HUES64 (cell line): ENCODE results near the gene SLC25A26.

Experiments
- H3K27ac ChIP-seq: 2 replicates; pipeline ENCODE4 v1.7.0; 2013; ENCODE audit warnings: low read depth, low read length, inconsistent platforms
- H3K27me3 ChIP-seq: 2 replicates; pipeline ENCODE4 v1.6.1; 2013; ENCODE audit warnings: mild to moderate bottlenecking, low read length; ENCODE audit not compliant: insufficient read depth
- H3K36me3 ChIP-seq: 2 replicates; pipeline ENCODE4 v1.6.1; 2013; ENCODE audit warnings: mild to moderate bottlenecking, low read length; ENCODE audit not compliant: insufficient read depth
- H3K4me1 ChIP-seq: 2 replicates; pipeline ENCODE4 v1.6.1; 2013; ENCODE audit warnings: mild to moderate bottlenecking, low read length, moderate library complexity; ENCODE audit not compliant: insufficient read depth
- H3K4me3 ChIP-seq: 2 replicates; pipeline ENCODE4 v1.5.1; 2013; ENCODE audit warnings: mild to moderate bottlenecking, low read length, moderate library complexity
- H3K9ac ChIP-seq: 2 replicates; pipeline ENCODE4 v1.6.1; 2013; ENCODE audit warnings: mild to moderate bottlenecking, low read depth, low read length
- H3K9me3 ChIP-seq: 2 replicates; pipeline ENCODE4 v1.6.1; 2013; ENCODE audit warnings: low read depth, low read length; ENCODE audit not compliant: insufficient read depth
- WGBS: fragments of 150-250, 120-280 bp; methylation state at CpG from one replicate; pipeline ENCODE4 v1.1.7; 2013; ENCODE audit warnings: missing lambda C conversion rate; 5-methylcytosine and 5-hydroxymethylcytosine counted together

SLC25A26 gene

DNA sequence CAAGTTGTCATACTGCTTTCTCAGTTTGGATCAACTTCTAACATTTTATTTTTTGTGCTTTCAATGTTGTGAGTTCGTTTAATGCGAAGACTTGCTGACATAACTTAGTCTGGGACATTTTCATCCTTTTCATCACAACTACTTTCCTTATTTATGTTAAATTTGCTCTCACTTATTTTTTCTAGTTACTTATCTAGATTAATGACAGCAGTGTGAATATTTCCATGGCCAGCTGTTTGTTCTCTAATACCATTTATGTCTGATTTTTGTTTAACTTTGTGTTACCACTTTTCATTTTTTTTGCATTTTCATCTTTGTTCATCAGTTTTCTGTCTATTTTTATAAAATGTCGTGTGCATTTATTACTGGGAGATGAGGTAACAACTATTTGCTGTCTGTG, 6.2 kb downstream of the SLC25A26 start:
- no peak overlapping the region for H3K9ac ChIP-seq
- H3K36me3 ChIP-seq = peaks cover 15% of the 10 kb centered on the region; the same call in 1 of the 2 replicates
- no peak overlapping the region for H3K27ac ChIP-seq
- H3K27me3 ChIP-seq = no peaks in the 10 kb centered on the region
- no peaks in the 10 kb centered on the region for H3K9me3 ChIP-seq
- WGBS = 86% methylated on average over 2 of the region's 3 CpGs
- no peaks in the 10 kb centered on the region for H3K4me1 ChIP-seq
- no peak overlapping the region for H3K4me3 ChIP-seq

DNA sequence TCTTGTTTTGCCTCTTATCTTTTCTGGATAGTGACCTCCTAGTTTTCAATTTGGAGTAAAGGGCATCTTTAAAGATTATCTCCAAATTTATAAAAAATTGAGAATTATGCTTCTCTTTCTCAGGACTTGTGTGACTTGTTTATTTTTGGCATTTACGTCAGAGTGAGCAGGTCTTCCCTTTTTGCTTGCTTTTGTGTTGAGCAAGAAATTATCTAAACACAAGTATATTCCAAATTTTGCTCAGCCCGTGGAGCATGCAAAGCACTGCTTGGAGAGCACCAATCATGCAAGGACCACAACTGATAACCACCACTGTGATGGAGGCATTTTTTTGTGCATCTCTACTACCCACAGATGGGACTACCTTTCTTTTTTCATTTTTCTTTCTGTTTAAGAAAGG, 7.1 kb downstream of the SLC25A26 start:
- H3K27me3 ChIP-seq = no peaks in the 10 kb centered on the region
- no peak overlapping the region for H3K27ac ChIP-seq
- no peak overlapping the region for H3K4me3 ChIP-seq
- no peaks in the 10 kb centered on the region for H3K9me3 ChIP-seq
- no peaks in the 10 kb centered on the region for H3K4me1 ChIP-seq
- WGBS = 68% methylated on average over 2 of the region's 2 CpGs
- peaks cover 9% of the 10 kb centered on the region; the same call in 1 of the 2 replicates for H3K36me3 ChIP-seq
- H3K9ac ChIP-seq = no peak overlapping the region

DNA sequence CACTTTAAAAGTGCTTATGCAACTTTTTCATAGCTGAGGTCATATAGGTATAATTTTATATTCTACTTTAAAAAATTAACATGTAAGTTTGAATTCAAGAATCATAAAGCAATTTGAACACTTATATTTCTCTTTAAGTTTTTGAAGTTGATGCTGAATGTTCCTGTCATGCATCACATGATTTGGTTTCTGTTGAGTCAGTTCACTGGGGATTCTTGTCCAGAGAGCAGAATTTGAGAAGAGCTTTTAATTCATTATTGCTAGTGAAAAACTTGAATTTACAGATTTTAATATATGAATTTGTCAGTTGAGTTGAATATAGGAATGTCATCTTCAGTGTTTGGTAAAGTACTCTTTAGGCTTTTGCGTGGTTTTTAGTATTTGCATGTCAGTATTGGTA, 7.9 kb downstream of the SLC25A26 start:
- Histone ChIP-seq H3K4me1 (no peaks in the 10 kb centered on the region), H3K27me3 (no peaks in the 10 kb centered on the region), H3K27ac (no peak overlapping the region), H3K9me3 (no peaks in the 10 kb centered on the region), H3K36me3 (peaks cover 5% of the 10 kb centered on the region; the same call in 1 of the 2 replicates), H3K9ac (no peak overlapping the region), H3K4me3 (no peak overlapping the region)
- 92% methylated on average over 1 of the region's 1 CpG for WGBS

DNA sequence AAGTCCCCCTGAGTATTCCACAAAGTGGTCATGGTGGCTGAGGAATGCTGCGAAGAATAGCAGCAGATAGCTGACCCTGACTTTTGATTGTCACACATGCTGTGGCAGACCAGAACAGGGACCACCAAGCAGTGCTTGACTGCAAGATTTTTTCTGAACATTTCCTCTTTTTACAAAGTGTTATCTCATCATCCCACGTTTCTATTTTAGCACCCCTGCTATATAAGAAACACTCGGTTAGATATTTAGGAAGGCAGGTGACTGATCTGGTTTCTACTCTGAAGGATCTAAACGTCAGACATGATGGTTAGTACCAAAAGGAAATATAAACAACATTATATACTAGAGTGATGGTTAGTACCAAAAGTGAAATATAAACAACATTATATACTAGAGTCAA, 9.1 kb downstream of the SLC25A26 start:
- H3K27me3 ChIP-seq = no peaks in the 10 kb centered on the region
- no peak overlapping the region for H3K27ac ChIP-seq
- H3K36me3 ChIP-seq = peaks cover 3% of the 10 kb centered on the region; the same call in 1 of the 2 replicates
- 96% methylated on average over 1 of the region's 4 CpGs for WGBS
- no peak overlapping the region for H3K9ac ChIP-seq
- no peaks in the 10 kb centered on the region for H3K9me3 ChIP-seq
- H3K4me1 ChIP-seq = no peaks in the 10 kb centered on the region
- no peak overlapping the region for H3K4me3 ChIP-seq

DNA sequence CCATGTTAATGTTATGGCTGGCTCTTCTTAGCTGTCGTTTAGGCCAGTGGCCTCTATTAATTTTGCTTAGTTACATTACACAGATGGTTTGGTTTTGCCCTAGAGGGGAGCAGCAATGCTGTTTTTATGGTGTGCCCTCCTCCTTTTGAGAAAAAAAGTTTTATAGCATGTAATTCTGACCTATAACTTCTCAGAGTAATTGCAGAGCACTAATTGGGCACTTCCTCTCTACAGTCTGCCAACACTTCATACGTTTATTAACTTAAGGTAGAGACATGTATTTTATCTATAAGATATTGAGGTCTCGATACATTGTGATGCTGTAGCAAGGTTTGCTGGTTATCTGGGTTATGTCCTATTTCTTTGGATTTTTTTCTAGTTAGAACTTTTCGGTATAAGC, 12.2 kb downstream of the SLC25A26 start:
- H3K9me3 ChIP-seq = no peaks in the 10 kb centered on the region

DNA sequence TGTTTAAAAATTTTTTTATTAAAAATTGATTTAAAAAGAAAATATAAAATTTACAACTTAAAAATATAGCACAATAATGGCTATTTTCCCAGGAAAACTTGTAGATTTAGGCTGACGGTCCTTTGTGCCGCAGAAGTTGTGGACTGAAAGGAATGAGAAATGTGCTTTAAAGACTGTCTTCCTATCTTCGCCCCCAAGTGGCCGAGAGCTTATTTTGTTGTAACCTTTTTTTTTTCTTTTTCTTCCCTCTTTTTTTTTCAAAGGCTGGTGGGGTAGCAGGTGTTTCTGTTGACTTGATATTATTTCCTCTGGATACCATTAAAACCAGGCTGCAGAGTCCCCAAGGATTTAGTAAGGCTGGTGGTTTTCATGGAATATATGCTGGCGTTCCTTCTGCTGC, 15.5 kb downstream of the SLC25A26 start:
- H3K9me3 ChIP-seq = no peaks in the 10 kb centered on the region
- H3K4me1 ChIP-seq = peaks cover 4% of the 10 kb centered on the region; the same call in 1 of the 2 replicates
- H3K4me3 ChIP-seq = no peak overlapping the region
- WGBS = 64% methylated on average over 5 of the region's 5 CpGs
- H3K27me3 ChIP-seq = no peaks in the 10 kb centered on the region
- H3K27ac ChIP-seq = no peak overlapping the region
- peaks cover 5% of the 10 kb centered on the region; the same call in 1 of the 2 replicates for H3K36me3 ChIP-seq
- H3K9ac ChIP-seq = no peak overlapping the region

More for the DNA sequence above, 12.2 kb downstream of the SLC25A26 start:
- no peaks in the 10 kb centered on the region for H3K27me3 ChIP-seq
- no peak overlapping the region for H3K27ac ChIP-seq
- no peak overlapping the region for H3K4me3 ChIP-seq
- peaks cover 4% of the 10 kb centered on the region; the same call in 1 of the 2 replicates for H3K4me1 ChIP-seq
- H3K9ac ChIP-seq = no peak overlapping the region
- no peaks in the 10 kb centered on the region for H3K36me3 ChIP-seq
- 92% methylated on average over 2 of the region's 4 CpGs for WGBS

DNA sequence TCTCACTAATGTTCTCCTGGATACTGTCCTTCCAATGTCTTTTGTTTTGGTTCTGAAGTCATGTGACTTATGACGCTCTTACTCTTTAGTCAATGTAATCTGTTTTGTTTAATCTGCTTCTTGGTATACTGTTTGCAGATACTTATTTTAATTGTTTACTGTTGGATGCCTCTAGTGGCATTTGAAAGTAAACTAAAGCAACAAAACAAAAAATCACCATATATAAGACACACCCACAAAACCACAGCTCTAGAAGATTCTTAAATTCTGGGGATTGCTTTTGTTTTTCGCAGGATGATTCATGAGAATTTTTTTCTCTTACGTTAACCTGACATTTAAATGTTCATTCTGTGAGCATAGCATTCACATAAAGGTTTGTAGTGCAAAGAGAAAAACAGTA, 16.8 kb downstream of the SLC25A26 start:
- no peak overlapping the region for H3K9ac ChIP-seq
- H3K36me3 ChIP-seq = peaks cover 5% of the 10 kb centered on the region; the same call in 1 of the 2 replicates
- no peaks in the 10 kb centered on the region for H3K9me3 ChIP-seq
- WGBS = 90% methylated on average over 3 of the region's 3 CpGs
- no peaks in the 10 kb centered on the region for H3K27me3 ChIP-seq
- no peak overlapping the region for H3K27ac ChIP-seq
- no peak overlapping the region for H3K4me3 ChIP-seq
- H3K4me1 ChIP-seq = peaks cover 9% of the 10 kb centered on the region; the same call in 1 of the 2 replicates

DNA sequence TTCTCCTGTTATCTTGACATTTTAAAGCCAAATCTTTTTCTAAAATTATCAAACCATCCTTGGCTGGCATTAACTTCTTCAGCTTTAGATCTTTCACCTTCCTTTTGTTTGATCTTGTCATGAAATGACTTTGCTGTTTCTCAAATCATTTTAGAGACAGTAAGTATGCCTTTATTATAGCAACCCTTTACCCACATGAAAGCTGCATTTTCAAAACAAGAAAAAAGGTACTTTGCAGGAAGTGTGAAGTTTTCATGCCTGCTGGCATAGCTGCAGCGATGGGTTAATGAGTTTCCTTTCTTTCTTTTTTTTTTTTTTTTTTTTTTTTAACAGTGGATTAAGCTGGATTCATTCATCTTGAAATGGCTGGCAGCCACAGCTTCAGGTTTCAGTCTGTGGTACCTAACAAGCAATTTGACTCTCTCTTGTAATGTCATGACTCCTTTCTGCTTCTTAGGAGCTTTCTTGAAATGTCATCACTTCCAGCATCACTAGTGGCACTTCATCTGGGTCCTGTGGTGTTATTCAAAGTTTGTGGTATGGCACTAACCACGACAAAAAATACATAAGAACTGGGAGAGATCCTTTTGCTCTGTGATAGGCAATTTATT, 18.8 kb downstream of the SLC25A26 start:
- no peak overlapping the region for H3K4me3 ChIP-seq
- peaks cover 23% of the 10 kb centered on the region for H3K36me3 ChIP-seq
- no peaks in the 10 kb centered on the region for H3K27me3 ChIP-seq
- WGBS = 92% methylated on average over 2 of the region's 2 CpGs
- peaks cover 9% of the 10 kb centered on the region; the same call in 1 of the 2 replicates for H3K4me1 ChIP-seq
- H3K27ac ChIP-seq = no peak overlapping the region
- no peaks in the 10 kb centered on the region for H3K9me3 ChIP-seq
- H3K9ac ChIP-seq = no peak overlapping the region

DNA sequence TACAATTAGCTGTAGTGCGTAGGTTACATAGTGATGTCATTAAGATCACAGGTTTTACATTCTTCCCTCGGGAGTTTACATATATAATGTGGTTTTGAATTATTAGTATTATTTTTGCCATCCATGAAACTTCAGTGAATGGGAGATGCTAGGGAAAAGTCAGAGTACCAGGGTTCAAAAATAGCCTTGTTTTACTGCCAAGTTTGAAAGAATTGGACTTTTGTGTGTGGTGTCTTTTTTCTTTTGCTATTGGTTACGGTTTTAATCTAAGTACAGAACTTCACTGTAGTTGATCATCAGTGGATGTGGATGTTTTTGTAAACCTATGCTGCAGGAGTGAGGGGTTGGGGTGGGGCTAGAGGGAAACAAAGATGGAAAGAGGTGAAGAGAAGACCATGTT, 20.7 kb downstream of the SLC25A26 start:
- WGBS = 92% methylated on average over 3 of the region's 3 CpGs
- H3K36me3 ChIP-seq = peaks cover 39% of the 10 kb centered on the region
- no peaks in the 10 kb centered on the region for H3K27me3 ChIP-seq
- peaks cover 9% of the 10 kb centered on the region; the same call in 1 of the 2 replicates for H3K4me1 ChIP-seq
- no peak overlapping the region for H3K9ac ChIP-seq
- no peak overlapping the region for H3K27ac ChIP-seq
- no peak overlapping the region for H3K4me3 ChIP-seq
- H3K9me3 ChIP-seq = no peaks in the 10 kb centered on the region

DNA sequence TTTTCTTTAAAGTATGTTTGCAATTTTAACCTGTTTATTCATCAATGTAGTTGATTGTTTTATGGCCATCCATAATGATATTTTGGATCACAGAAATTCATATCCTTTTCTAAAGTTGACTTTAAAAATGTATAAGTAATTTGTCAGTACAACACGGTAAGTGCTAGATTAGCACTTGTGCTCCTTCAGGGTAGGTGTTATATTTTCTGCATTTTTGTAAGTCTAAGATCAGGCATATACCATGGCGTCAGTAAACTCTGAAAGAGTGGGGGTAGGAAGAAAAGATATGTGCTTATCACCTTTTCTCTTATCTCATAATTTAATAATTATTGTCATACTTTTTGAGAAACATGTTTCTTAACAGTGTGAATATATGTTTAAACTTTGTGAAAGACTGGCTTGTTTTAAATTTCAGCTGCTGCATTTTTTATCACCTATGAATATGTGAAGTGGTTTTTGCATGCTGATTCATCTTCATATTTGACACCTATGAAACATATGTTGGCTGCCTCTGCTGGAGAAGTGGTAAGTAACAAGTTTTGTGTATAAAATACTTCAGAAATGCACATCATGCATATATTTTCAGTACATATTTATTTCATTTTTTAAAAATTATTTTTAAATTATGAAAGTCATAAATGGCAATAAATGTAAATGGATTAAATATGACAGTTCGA, 22.1 kb downstream of the SLC25A26 start:
- no peak overlapping the region for H3K27ac ChIP-seq
- H3K4me3 ChIP-seq = no peak overlapping the region
- no peaks in the 10 kb centered on the region for H3K27me3 ChIP-seq
- no peak overlapping the region for H3K9ac ChIP-seq
- H3K4me1 ChIP-seq = peaks cover 6% of the 10 kb centered on the region; the same call in 1 of the 2 replicates
- H3K9me3 ChIP-seq = no peaks in the 10 kb centered on the region
- 94% methylated on average over 3 of the region's 3 CpGs for WGBS
- peaks cover 43% of the 10 kb centered on the region for H3K36me3 ChIP-seq

DNA sequence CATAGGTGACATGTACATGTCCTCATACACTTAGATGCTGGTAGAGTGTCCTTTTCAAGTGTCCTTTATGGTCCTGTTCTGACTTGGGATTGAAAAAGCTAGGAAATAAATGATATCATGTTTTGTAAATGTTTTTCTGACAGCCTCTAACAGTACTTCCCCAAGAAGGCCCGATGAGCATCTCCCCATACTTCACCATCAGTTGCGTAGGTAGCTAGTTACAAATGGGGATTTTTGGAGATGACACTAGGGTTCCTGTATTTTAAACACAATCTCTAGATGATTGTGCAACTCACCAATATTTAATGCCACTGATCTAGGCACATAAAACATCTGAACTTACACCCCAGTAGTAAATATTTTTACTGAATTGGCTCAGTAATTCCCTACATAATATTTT, 27.8 kb downstream of the SLC25A26 start:
- no peak overlapping the region for H3K9ac ChIP-seq
- 100% methylated on average over 1 of the region's 2 CpGs for WGBS
- no peaks in the 10 kb centered on the region for H3K9me3 ChIP-seq
- peaks cover 45% of the 10 kb centered on the region for H3K36me3 ChIP-seq
- H3K27me3 ChIP-seq = no peaks in the 10 kb centered on the region
- H3K4me1 ChIP-seq = no peaks in the 10 kb centered on the region
- no peak overlapping the region for H3K4me3 ChIP-seq
- no peak overlapping the region for H3K27ac ChIP-seq
